ENCODE data around the gene ADGRL4. TPM values are rescaled to one million over a fixed set of nuclear protein-coding genes. Genes with fewer than 3 reads are reported as not detected.

ADGRL4 gene
- 83.5 and 121 TPM in 2 replicates for total RNA-seq

DNA sequence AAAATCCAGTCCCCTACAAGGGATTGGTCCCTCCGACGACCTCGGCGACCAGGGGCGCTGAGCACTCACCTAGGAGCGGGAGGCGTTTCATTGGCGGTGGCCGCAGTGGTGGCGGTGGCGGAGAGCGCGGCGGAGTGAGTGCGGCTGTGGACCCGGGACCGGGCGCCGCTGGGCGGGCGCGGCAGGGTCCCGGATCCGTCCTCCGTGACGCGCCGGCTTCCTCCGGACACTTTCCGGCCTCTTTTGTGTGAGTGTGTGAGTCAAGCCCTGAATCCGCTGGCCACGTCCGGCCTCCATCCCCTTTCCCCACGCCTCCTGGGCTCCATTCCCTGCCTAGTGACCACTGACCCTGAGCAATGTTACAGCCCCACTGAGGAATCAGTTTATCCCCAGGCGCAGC, at the start of gene ADGRL4:
TSS of gene ADGRL4 (minus strand) at position 167 of the 400 bp plus-strand sequence. CDS start at position 91, 76 bp downstream.

